ENCODE measurements around the gene VSTM2L. TPM values are rescaled to one million over a fixed set of nuclear protein-coding genes. Genes with fewer than 3 reads are reported as not detected.
"Not testable (repeated sequence)": the region's sequence is repeated elsewhere in the genome, so short reads cannot be mapped to it uniquely, and the experiment has no call there.

Gene VSTM2L
- total RNA-seq, 1 donor from 2014 or later: 0.15 TPM

DNA sequence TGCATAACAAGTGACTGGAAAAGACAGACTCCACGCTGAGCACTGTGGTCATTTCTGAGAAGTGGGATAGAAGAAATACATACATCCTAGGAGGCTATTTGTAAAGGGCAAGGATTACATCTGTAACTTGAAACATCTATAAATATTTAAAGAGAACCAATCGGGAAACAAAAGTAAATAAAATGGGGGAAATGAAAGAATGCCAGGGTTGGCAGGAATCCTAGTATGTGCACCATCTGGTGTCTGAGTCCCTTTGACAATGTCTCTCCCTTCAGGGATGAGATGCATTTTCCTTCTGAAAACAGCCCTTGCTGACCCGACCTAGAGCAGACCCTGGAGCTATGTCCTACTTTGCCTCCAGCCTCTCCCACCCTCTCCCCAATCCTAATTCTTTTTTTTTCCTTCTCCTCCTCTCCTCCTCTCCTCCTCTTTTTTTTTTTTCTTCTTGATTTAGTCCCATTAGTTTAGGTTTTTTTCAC is 53.2 kb downstream of the VSTM2L start:
- intact Hi-C loops (cut with micrococcal nuclease): no loop called here

DNA sequence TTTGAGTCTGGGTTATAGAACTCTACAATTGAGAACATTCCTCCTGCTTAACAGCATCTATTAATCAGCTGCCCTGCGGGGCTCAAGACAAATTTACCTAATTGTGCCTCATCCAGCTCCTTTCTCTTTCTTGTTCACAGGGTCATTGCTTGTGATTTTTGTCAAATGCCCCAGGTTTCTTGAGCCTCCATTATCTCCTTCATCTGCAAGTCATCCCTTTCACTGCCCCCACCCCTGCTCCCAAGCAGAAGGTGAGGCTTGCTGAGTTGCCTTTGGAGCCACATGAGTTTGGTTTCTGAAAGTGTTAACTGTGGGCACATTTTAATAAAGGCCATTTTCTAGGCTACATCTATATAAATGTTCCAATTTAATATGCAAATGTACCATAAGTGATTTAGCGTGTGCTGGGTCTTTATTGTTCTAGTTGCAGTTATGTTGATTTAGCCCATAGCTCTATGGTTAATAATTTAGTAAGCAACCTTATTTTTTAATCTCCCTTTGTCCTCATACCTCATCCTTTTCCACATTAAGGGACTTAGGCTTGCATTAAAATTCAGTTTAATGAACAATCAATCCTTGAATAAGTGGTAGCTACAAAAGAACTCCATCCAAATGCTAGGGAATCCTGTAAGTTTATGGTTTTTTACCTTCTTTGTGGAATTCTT is 56.1 kb downstream of the VSTM2L start:
- intact Hi-C loops (cut with micrococcal nuclease): no loop called here

DNA sequence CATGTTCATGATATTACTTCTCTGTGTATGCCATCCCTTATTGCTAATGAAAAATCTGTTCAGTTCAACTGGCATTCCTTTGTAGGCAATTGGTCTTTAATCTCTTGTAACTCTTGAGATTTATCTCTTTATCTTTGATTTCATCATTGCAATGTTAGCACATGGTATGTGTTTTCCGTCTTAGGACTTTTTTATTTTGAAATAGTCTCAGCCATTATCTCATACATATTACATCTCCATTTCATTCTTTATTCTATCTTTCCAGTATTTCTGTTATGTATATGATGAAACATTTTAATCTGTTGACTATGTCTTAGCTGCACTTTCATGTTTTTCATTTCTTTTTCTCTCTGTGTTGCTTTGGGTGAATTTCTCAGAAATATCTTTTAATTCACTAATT is 58.1 kb downstream of the VSTM2L start:
- intact Hi-C loops (cut with micrococcal nuclease): no loop called here

DNA sequence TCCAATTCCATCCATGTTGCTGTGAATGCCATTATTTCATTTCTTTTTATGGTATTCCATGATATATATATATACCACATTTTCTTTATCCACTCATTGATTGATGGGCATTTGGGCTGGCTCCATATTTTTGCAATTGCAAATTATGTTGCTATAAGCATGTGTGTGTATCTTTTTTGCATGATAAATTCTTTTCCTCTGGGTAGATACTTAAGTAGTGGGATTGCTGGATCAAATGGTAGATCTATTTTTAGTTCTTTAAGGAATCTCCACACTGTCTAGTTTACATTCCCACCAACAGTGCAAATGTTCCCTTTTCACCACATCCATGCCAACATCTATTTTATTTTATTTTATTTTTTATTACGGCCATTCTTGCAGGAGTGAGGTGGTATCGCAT is 60.6 kb downstream of the VSTM2L start:
- intact Hi-C loops (cut with micrococcal nuclease): not testable (repeated sequence)

DNA sequence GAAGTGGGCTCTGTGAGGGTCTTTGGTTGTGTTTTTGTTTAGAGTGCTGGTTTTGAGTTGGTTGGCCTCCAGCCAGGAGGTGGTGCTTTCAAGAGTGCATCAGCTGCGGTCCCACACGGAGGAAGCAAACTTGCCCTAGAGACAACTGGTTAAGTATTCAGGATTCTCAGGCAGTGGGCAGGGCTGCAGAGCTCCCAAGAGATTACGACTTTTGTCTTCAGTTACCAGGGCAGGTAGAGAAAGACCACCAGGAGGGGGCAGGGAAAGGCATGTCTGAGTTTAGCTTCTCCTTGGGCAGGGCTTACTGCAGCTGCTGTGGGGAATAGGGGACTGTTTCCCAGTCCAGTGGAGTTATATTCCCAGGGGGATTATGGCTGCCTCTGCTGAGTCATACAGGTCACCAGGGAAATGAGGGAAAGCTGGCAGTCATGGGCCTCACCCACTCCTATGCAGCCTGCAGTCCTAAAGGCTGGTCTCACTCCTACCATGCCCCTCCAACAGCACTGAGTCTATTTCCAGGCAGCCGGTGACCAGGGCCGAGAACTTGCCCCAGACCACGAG is 66.0 kb downstream of the VSTM2L start:
- intact Hi-C loops (cut with micrococcal nuclease): no loop called here

DNA sequence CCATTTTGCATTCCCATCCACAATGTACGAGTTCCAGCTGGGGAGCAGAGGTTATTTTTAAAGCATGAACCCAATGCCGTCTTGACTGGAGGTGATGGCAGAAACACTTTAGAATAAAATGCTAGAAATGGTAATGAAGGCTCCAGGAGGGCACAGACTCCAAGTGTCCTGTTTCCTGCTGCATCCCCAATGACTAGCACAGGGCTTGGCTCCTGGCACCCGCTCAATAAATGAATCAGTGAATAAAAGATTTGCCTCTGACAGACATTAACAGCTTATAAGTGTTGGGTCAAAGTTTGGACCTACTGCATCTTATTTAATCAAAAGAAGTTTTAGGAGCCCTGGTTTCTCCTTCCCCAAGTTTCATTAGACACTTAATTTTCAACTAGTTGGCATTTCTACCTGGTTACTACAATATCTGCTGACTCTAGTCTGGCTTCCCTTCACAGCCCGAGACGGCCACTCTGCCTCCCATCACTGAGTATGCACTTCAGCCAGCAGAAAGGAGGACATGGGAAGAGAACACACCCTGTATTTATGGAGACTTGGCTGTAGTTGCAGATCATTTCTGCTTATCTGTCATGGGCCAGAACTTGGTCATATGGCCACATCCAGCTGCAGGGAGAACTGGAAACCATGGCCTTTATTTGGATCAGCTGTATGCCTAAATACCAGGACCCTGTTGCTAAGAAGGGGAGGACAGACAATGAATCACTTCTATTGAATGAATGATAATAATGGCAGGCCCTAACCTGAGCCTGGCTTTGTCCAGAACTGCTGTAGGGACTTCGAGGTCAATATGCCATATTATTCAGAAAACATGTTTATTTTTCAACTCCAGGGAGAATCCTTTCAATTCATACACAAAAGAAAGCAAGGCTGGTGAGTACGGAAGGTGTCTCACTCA is 67.3 kb downstream of the VSTM2L start:
- intact Hi-C loops (cut with micrococcal nuclease): no loop called here

DNA sequence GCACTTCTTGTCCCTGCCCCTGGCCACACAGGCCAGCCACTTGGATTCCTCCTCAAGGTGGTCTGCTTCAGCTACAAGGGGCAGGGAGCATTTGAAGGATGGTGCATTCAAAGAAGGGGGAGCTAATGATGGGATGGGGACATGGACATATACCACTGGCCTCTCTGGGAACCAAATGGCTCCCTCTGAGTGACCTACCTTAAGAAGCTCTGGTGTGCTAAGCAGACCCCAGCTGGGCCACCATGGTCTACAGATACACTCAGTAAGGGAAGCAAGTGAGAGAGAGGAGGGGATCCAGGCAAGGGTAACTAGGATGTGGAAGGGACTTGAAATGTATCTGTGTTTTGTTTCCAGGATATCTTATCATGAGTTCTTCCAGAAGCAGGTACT is 67.9 kb downstream of the VSTM2L start:
- intact Hi-C loops (cut with micrococcal nuclease): no loop called here

DNA sequence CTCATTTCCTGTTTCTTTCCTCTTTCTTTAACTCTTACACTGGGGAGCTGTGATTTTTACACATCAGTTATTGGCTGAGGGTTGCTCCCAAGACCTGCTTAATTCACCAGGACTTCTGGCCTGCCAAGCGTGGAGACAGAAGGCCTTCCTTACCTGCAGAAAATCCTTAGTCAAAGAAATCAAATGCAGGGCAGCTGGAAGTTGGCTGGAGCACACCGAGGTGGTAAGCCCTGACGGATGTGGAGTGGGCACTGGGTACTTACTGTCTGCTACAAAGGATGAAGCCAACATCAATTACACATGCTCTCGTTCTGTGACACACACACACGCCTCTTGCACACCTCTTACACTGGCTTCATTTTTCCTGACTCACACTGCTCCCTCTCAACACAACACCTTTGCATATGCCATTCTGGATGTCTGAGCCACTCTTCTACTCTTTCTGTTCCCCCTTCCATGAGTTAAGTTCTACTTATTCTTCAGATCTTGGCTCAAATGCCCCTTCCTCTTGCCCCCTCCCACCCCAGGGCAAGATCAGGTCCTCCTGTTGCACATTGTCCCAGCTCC is 68.7 kb downstream of the VSTM2L start:
- intact Hi-C loops (cut with micrococcal nuclease): no loop called here

DNA sequence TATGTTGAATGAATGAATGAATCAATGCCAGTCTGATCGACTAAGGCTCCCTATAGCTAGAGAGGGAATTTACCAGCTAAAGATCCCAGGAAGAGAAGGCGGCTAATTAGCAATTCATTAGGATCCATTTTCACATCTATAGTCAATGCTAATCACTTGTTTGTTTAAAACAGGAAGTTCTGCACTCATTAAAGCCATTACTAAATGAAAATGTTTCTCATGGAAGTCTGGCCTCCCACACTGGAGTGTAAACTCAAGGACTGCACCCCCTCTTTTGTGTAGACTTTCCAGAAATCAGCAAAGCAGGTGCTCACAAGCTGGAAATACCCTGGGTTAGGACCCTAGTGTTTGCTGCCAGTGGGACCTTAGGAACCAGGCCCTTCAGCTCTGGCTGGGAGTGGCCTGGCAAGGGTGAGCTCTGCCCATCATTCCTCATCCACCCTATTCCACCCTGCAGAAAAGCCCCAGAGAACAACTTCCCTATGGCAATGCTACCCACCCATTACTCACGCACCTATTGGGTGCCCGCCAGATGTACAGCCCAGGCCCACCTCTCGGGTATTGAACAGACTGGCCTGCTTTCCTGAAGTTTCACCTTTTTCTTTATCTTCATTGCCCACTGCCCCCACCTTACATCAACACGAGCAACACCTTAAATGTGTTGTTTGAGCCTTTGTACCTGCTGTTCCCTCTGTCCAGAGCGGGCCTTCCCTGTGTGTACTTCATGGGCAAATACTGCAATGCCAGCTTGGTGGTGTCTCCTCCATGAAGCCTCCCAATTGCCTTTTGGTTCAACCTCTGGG is 69.5 kb downstream of the VSTM2L start:
- intact Hi-C loops (cut with micrococcal nuclease): no loop called here

DNA sequence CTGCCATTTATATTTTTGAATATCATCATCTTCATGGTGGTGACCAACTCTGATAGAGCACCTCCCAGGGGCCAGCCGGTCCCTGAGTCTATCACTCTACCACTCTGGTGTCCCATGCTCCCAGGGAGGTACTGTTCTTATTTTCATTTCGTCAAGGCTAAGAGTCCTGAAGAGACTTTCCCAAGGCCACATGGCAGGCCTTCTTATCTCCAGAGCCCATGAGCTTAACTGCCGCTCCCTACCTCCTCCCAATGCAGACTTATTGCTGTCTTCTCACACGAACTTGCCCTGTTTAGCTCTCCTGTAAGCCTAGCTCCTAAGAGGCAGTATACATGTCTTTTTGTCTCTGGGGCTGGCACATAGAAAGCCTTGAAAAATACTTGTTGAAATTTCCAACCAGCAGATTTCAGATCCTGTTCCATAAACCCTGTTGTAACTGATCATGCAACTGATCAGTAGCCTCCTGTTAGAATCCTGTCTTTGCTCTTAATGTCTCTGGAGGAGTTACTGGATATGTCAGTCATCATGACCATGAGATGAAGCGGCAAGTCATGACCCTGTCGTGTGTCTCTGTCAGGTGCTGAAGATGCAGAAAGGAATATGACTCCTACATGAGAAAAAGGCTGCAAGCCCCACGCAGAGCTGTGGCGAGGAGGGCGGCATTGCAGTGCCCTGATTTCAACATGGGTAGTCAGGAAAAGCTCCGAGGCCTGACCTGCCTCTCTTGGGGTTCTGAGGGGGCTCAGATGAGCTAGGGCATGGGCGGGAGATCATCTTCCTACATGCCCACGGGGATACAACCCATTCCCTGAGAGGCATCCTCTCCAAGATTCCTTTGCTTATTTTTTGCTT is 70.4 kb downstream of the VSTM2L start:
- intact Hi-C loops (cut with micrococcal nuclease): no loop called here

DNA sequence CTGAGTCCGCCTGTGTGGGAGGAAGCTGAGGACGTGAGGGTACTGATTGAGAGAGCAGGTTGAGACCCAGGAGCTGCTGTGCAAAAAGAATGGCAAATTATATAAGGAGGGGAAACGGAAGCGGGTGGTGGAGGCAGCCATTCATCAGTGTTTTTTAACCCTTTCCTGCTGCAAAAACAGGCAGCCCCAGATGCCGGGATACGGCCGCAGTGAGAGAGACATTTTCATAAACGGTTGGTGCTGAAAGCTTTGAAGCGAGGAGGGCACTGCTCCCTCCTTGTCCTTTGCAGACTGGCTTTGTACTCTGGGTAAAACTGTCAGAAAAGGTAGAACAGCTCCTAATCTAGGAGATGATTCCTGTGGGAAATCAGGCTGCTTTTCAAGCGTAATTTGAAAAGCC is 74.0 kb downstream of the VSTM2L start:
- intact Hi-C loops (cut with micrococcal nuclease): no loop called here

DNA sequence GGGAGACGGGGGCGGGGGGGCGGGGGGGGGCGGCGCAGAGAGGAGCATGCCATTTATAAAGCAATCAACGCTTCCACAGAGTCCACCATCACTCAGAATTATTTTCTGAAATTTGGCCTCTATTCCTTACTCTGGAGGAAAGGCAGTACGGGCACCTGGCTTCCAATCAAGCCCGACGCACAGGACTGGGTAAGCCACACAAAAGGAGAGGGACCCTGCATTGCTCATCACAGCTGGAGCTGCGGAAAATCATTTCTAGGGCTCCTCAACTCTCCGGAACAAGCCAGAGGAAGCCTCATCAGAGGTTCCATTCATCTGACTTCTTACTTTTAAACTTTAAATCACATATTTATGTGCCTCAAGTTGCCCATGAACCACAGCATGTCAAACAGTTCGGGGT is 74.4 kb downstream of the VSTM2L start:
- intact Hi-C loops (cut with micrococcal nuclease): no loop called here

DNA sequence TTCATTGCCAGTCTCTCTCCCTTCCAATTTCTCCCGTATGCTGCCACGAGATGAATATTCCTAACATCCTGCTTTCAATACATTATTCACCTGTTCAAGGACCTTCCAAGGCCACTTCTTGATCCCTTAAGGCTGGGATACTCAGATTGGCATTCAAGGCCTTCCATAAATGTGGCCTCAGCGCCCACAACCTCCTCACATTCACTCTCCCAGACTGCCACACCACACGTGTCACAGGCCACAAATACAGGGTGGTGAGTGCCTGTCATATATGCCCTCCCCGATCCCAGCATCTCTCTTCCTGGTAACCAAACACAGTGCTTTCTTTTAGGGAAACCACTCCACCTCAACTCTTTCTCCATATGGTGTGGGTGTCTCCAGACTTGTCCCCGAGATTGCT is 74.9 kb downstream of the VSTM2L start:
- intact Hi-C loops (cut with micrococcal nuclease): no loop called here

DNA sequence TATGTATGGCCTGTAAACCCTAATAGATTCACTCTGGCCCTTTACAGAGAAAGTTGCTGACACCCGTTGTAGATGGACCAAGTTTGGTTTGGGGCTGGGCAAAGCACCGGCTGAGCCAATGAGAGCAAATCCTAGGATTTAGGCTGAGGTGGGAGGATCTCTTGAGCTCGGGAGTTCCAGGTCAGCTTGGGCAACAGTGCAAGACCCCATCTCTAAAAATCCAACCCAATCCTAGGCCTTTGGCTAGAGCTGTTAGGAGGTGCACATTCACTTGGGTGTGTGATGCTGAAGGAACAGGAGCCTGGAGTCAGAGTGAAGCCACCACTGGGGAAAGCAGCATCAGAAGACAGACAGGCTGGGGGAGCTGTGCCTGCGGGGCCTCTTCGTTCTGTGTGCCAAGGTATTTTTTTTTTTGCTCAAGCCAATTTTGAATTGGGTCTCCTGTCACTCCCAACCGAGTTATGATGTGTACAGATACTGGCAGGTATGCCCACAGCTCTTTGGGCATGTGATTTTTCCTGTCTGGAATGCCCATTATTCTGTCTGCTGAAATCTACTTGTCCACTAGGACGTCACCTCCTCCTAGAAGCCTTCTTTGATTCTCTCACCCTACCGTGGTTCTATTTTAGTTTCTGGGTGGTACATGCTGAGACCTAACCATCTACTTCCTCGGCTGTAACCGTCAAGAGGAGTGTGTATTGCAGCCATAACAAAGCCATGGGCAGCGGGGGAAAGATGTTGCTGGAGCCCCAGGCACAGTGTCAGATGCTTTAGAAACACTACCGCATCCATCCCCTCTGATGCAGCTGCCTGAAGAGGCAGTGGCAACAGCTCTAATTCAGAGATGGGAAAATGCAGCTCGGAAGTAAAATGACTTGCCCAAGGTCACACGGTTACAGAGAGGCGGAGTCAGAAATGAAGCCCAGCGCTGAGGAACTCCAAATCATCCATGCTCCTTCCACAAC is 76.4 kb downstream of the VSTM2L start:
- intact Hi-C loops (cut with micrococcal nuclease): no loop called here

DNA sequence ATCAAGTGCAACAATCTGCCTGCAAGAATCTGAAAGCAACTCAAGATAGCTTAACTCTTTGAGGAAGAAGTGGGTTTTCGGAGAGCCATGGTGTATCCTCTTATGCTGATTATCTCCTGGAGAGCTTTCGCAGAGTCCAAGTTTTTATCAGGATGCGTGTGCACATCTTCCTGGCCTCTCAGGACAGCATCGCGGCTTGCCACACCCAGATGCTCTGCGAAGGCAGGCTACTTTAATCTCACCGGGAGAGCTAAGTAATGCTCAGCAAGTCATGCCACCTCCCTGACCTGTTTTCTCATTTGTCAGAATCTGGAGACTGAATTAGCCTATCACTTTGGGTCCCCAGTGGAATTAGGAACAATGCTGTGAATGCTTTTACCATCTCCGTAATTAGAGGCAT is 77.5 kb downstream of the VSTM2L start:
- intact Hi-C loops (cut with micrococcal nuclease): no loop called here

DNA sequence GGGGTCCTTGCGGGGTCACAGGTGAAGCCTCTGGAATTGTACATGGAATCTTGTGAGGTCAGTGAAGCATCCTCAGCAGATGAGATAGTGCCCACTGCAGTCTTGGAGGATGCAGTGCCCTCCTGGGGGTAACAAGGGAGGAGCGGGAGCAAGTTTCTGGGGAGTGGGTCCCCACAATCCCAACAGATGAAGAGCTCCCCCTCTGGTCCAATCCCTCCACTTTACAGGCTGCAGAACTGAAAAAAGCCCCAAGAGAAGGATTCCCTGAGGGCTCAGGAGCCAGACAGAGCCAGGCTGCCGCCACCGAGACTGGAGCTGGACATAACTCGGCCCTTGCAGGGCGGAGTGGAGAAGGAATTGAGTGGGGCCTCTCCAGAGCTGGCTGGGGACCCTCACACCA is 77.9 kb downstream of the VSTM2L start:
- intact Hi-C loops (cut with micrococcal nuclease): no loop called here

DNA sequence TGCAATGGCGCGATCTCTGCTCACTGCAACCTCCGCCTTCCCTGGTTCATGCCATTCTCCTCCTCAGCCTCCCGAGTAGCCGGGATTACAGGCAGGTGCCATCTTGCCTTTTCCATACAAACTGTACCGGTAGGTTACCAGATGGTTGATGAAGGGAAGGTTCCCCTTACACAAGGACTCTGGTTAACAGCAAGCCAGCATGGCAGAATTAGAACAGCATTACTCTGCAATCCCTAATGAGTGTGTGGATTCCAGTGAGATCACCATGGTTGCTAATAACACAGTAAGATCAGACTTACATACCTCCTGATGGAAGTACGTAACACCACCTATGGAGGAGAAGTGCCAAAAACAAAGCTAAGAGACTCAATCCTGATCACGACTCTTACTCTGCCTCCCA is 78.6 kb downstream of the VSTM2L start:
- intact Hi-C loops (cut with micrococcal nuclease): no loop called here

DNA sequence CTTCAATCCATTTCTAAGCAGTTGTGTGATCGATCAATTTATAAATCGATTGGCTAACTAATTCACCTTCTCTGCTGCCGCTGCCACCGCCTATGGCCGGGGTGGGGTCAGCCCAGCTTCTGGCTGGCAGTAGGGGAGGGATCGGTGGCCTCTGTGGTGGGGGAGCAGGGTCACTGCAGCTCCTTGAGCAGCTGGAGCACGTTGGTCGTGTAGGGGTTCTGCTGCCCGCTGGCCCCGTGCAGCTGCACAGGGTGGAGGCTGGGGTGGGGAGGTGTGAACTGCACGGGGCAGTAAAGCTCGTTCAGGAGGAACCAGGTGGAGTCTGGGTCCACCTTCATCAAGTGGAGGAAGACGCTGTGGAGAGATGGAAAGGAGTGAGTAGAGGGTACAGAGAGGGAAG is 80.4 kb downstream of the VSTM2L start:
- intact Hi-C loops (cut with micrococcal nuclease): no loop called here

Data from T-helper 1 cell treated with Interleukin-12 subunit alpha and Interleukin-12 subunit beta and Interleukin-4 antibody, amounts not matched to agents 30 ng/mL and 1 ng/mL, for 36 hours (primary cell).